ENCODE data around the gene MYO10.

GRCh38 chr5:16772556-16772955 is 163.5 kb downstream of the MYO10 start:
- no peak for TF ChIP-seq CTCF (IDR thresholded peaks at IDR 0.05)
- TF ChIP-seq POLR2A (IDR thresholded peaks at IDR 0.05), result no peak
